ENCODE results near the gene FLNB. TPM values are rescaled to one million over a fixed set of nuclear protein-coding genes. Genes with fewer than 3 reads are reported as not detected.

The FLNB gene
- polyA plus RNA-seq, 1 of the 3 experiments (the other 2 are of a cell fraction): 127 TPM

DNA sequence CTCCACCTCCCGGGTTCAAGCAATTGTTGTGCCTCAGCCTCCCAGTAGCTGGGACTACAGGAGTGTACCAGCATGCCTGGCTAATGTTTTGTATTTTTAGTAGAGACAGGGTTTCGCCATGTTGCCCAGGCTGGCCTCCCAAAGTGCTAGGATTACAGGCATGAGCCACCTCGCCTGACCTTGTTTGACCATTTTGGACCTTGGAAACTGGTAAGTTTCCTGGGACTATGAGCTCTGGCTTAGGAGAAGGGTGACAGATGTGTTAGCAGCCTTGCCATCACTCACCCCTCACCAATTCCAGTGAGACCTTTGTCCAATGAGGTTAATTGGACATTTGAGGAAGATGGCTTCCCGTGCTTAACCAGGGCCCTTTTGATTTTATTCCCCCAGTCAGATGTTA lies 182.7 kb downstream of the FLNB start (continued):
- TF ChIP-seq SIN3A (IDR thresholded peaks at IDR 0.05; ENCODE audit: borderline replicate concordance, low read depth, low read length) (no peak), TCF12 (IDR thresholded peaks at IDR 0.05) (no peak)

DNA sequence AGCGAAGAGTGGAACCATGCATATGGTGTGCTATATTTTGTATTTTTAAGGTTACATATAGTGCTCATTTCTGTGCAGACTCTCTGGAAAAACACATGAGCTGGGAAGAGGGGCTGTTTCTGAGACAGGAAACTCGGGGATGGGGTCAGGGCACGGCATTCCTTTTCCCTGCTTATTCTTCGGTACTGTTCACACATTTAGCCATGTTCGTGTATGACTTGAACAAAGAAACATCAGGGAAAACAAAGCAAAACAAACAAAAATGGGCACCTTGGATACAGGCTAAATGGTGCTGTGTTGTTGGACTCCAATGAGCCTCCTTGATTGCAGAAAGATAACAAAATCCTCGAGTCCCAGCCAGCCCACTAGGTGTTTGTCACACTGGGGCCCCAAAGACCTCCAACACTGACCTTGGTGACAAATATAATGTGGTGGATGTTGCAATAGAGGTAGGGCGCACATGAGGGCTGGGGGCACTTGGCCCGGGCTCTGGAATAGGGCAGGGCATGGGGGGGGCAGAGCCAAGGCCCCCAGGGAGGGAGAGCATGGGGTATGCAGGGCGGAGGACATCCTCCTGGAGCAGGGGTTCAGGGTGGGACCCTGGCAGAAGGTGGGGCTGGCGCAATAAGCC lies 183.3 kb downstream of the FLNB start:
- Histone ChIP-seq H3K4me2 (no peak overlapping the region), H2AFZ (ENCODE audit: low read depth) (no peak overlapping the region), H3K27ac (ENCODE audit: low read depth in 2 of 2, low read length in 1 of 2) (no peak overlapping the region), H3K36me3 (replicated peaks in 1 of 2; ENCODE audit: control insufficient read depth in 1 of 2, insufficient read depth in 2 of 2, low read length in 1 of 2) (no peaks in the 10 kb centered on the region), H3K9ac (no peak overlapping the region), H3K4me1 (ENCODE audit: control insufficient read depth in 1 of 2, insufficient read depth in 2 of 2, low read depth in 1 of 2, low read length in 1 of 2) (no peaks in the 10 kb centered on the region), H3F3A (replicated peaks; ENCODE audit: insufficient read depth) (no peaks in the 10 kb centered on the region), H3K79me2 (ENCODE audit: insufficient read depth) (no peaks in the 10 kb centered on the region), H3K4me3 (ENCODE audit: low read depth in 2 of 2, low read length in 1 of 2) (no peak overlapping the region), H3K9me2 (no peaks in the 10 kb centered on the region), H3K9me3 (no peaks in the 10 kb centered on the region), H4K20me1 (ENCODE audit: insufficient read depth) (no peaks in the 10 kb centered on the region), H3K27me3 (ENCODE audit: insufficient read depth) (no peaks in the 10 kb centered on the region)
- ChIA-PET CTCF (interaction anchor here (4.2 to 8.9 kb wide), 3 partner anchors 14 to 116 kb away, joined by 35 to 63 read pairs (median 44); partner anchors contain the start of genes HTD2 and RPP14), POLR2A (no interaction called here)
- no peak for TF ChIP-seq FOSL2 (IDR thresholded peaks at IDR 0.05; ENCODE audit: borderline replicate concordance, low read depth)
- no peak for TF ChIP-seq FOXM1 (IDR thresholded peaks at IDR 0.05; ENCODE audit: low read depth)
- no peak for TF ChIP-seq YY1 (IDR thresholded peaks at IDR 0.05; ENCODE audit: low read depth)
- TF ChIP-seq RFX5 (IDR thresholded peaks at IDR 0.05; ENCODE audit: low read length): no peak
- no peak for TF ChIP-seq TEAD4 (IDR thresholded peaks at IDR 0.05; ENCODE audit: borderline replicate concordance, insufficient read depth)
- no peak for TF ChIP-seq GATA2 (CRISPR knock-in tag; IDR thresholded peaks at IDR 0.05)
- no peak for TF ChIP-seq EZH2phosphoT487 (IDR thresholded peaks at IDR 0.05; ENCODE audit: borderline replicate concordance, low read depth)
- no peak for TF ChIP-seq NRF1 (IDR thresholded peaks at IDR 0.05; ENCODE audit: low read depth, low read length)
- TF ChIP-seq POLR2AphosphoS5 (IDR thresholded peaks at IDR 0.05; ENCODE audit: low read depth, low read length): no peak
- TF ChIP-seq NFIC (IDR thresholded peaks at IDR 0.05; ENCODE audit: borderline replicate concordance): no peak
- no peak for TF ChIP-seq MXI1 (IDR thresholded peaks at IDR 0.05; ENCODE audit: low read depth, low read length)
- no peak for TF ChIP-seq RAD21 (IDR thresholded peaks at IDR 0.05; ENCODE audit: low read length)
- no peak for DNase-seq
- WGBS (ENCODE audit: low lambda C conversion rate): 52% methylated on average over 8 of the region's 10 CpGs

DNA sequence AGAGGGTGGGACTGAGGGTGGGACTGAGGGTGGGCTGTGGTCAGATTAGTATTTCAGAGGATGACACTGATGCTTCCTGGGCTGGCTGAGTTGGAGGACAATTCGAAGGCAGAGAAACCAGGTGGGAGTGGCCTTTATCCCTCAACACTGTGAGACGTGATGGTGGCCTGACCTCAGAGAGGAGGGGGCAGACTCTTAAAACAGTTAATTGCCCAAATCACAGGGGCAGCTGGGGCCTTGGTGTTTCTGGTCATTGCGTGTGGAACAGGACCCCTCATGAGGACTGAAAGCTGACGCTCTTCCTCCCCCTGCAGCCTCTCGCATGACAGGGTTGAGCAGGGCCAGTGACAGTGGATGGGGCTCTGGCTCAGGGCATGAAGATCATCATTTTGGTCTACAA lies 183.8 kb downstream of the FLNB start:
- H3K9ac ChIP-seq: no peak overlapping the region
- 91% methylated on average over 5 of the region's 5 CpGs for WGBS (ENCODE audit: low lambda C conversion rate)
- no peaks in the 10 kb centered on the region for H3F3A ChIP-seq (replicated peaks; ENCODE audit: insufficient read depth)
- H3K36me3 ChIP-seq (replicated peaks in 1 of 2; ENCODE audit: control insufficient read depth in 1 of 2, insufficient read depth in 2 of 2, low read length in 1 of 2): no peaks in the 10 kb centered on the region
- TF ChIP-seq SIN3A (IDR thresholded peaks at IDR 0.05; ENCODE audit: borderline replicate concordance, low read depth, low read length): no peak
- TF ChIP-seq RXRA (IDR thresholded peaks at IDR 0.05; ENCODE audit: borderline replicate concordance, low read depth): no peak
- TF ChIP-seq TEAD4 (IDR thresholded peaks at IDR 0.05; ENCODE audit: borderline replicate concordance, insufficient read depth): no peak
- TF ChIP-seq EP300 (IDR thresholded peaks at IDR 0.05; ENCODE audit: borderline replicate concordance in 1 of 2, low read depth in 1 of 2, low read length in 1 of 2): no peak
- no peak for TF ChIP-seq FOXJ3 (CRISPR knock-in tag; IDR thresholded peaks at IDR 0.05)
- TF ChIP-seq POLR2AphosphoS5 (IDR thresholded peaks at IDR 0.05; ENCODE audit: low read depth, low read length): no peak
- no peak for TF ChIP-seq ELF1 (IDR thresholded peaks at IDR 0.05)
- no peak for TF ChIP-seq MXI1 (IDR thresholded peaks at IDR 0.05; ENCODE audit: low read depth, low read length)
- TF ChIP-seq GATA2 (CRISPR knock-in tag; IDR thresholded peaks at IDR 0.05): no peak
- TF ChIP-seq, protein P1, sequence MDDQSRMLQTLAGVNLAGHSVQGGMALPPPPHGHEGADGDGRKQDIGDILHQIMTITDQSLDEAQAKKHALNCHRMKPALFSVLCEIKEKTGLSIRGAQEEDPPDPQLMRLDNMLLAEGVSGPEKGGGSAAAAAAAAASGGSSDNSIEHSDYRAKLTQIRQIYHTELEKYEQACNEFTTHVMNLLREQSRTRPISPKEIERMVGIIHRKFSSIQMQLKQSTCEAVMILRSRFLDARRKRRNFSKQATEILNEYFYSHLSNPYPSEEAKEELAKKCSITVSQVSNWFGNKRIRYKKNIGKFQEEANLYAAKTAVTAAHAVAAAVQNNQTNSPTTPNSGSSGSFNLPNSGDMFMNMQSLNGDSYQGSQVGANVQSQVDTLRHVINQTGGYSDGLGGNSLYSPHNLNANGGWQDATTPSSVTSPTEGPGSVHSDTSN (IDR thresholded peaks at IDR 0.05): no peak
- TF ChIP-seq SMC3 (IDR thresholded peaks at IDR 0.05; ENCODE audit: low read depth, low read length): no peak
- H4K20me1 ChIP-seq (ENCODE audit: insufficient read depth): no peaks in the 10 kb centered on the region
- CTCF ChIA-PET: interaction anchor here (1.2 to 8.9 kb wide), 2 partner anchors 14 to 25 kb away, joined by 12 to 63 read pairs; no protein-coding TSS in a partner anchor
- H3K4me3 ChIP-seq (ENCODE audit: low read depth in 2 of 2, low read length in 1 of 2): no peak overlapping the region
- no peak for DNase-seq
- H3K79me2 ChIP-seq (ENCODE audit: insufficient read depth): no peaks in the 10 kb centered on the region
- no peaks in the 10 kb centered on the region for H3K9me2 ChIP-seq
- H3K4me2 ChIP-seq: no peak overlapping the region
- no peaks in the 10 kb centered on the region for H3K4me1 ChIP-seq (ENCODE audit: control insufficient read depth in 1 of 2, insufficient read depth in 2 of 2, low read depth in 1 of 2, low read length in 1 of 2)
- no peak overlapping the region for H3K27ac ChIP-seq (ENCODE audit: low read depth in 2 of 2, low read length in 1 of 2)
- H3K9me3 ChIP-seq: no peaks in the 10 kb centered on the region
- H3K27me3 ChIP-seq (ENCODE audit: insufficient read depth): no peaks in the 10 kb centered on the region
- H2AFZ ChIP-seq (ENCODE audit: low read depth): no peak overlapping the region
- POLR2A ChIA-PET: no interaction called here

Measured in SK-N-SH (cell line).